Smooth muscle cell of the pulmonary artery (primary cell): ENCODE measurements around the gene CLNK. TPM values are rescaled to one million over a fixed set of nuclear protein-coding genes. Genes with fewer than 3 reads are reported as not detected.

Experiments
- total RNA-seq: library from RNA; depleted of rRNA; stranded (reverse); fragments of >200 nt; gene quantifications from 2 replicates; pipeline ENCODE4 v1.2.3, GENCODE V29; 2014

The CLNK gene
- total RNA-seq, result not detected in 2 replicates

GRCh38 chr4:10684631-10685030 is at the start of gene CLNK:
Gene CLNK (minus strand): TSS chr4:10684768. CDS start chr4:10667869, 16,899 bp downstream.

GRCh38 chr4:10457255-10457801 is 227.2 kb downstream of the CLNK start, which contains the start of gene ZNF518B:
Gene ZNF518B (minus strand): TSS chr4:10457426. CDS start chr4:10446328, 11,098 bp downstream.

Other genes starting within 250 kb of the CLNK start
- 28.7 and 28.9 TPM in 2 replicates for gene ZNF518B, start 227.3 kb downstream of the CLNK start, total RNA-seq